ENCODE results near the gene ZNF407. TPM values are rescaled to one million over a fixed set of nuclear protein-coding genes. Genes with fewer than 3 reads are reported as not detected.

Gene ZNF407
- total RNA-seq, 1 donor from 2014 or later: 15.1 TPM

DNA sequence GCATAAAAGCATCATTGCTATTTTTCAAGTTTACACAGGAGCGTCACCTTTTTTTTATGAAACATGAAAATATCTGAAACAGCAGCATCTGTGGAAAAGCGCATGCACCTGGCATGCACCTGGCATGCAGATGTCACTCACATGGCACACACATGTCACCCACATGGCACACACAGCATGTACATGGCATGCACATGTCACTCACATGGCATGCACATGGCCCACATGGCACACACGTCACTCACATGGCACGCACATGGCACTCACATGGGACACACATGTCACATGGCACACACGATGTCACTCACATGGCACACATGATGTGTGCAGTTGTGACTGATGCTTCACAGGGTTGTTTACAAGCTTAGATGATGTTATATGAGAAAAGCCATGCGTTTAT, 188.0 kb downstream of the ZNF407 start:
- Histone ChIP-seq H3K27ac (ENCODE audit: low read depth, low read length) (no peak overlapping the region), H3K4me1 (ENCODE audit: control insufficient read depth in 3 of 3, insufficient read depth in 3 of 3, low read length in 3 of 3) (no peaks in the 10 kb centered on the region), H3K4me3 (ENCODE audit: low read length in 3 of 3) (no peak overlapping the region), H3K27me3 (ENCODE audit: control insufficient read depth in 3 of 3, insufficient read depth in 3 of 3, low read length in 3 of 3) (no peaks in the 10 kb centered on the region), H3K9me3 (ENCODE audit: control insufficient read depth in 3 of 3, low read length in 3 of 3) (no peaks in the 10 kb centered on the region), H3K36me3 (ENCODE audit: control insufficient read depth in 3 of 3, insufficient read depth in 3 of 3, low read length in 3 of 3) (peaks cover 0 to 3% (median 0%) of the 10 kb centered on the region in 3 donors), H3K9ac (ENCODE audit: low read depth in 1 of 3, low read length in 3 of 3) (no peak overlapping the region)

DNA sequence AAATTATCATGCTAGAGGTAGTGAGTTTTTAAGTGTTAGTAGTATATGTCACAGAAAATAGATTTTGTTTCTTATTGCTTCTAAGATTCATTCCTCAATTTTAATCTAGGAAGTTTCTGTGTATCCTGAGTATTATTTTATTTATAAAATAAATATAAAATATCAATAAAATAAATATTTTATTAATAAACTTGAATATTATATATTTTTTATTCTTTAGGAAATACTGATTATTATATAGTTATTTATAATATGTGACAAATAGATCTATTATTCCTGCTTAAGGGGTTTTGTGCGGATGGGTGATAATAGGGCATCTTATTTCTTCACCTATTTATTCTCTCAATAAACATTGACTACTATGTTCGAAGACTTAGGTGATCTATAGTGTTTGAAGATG, 191.0 kb downstream of the ZNF407 start:
- Histone ChIP-seq H3K4me1 (ENCODE audit: control insufficient read depth in 3 of 3, insufficient read depth in 3 of 3, low read length in 3 of 3) (no peaks in the 10 kb centered on the region), H3K27me3 (ENCODE audit: control insufficient read depth in 3 of 3, insufficient read depth in 3 of 3, low read length in 3 of 3) (no peaks in the 10 kb centered on the region), H3K36me3 (ENCODE audit: control insufficient read depth in 3 of 3, insufficient read depth in 3 of 3, low read length in 3 of 3) (peaks cover 0 to 3% (median 0%) of the 10 kb centered on the region in 3 donors)

DNA sequence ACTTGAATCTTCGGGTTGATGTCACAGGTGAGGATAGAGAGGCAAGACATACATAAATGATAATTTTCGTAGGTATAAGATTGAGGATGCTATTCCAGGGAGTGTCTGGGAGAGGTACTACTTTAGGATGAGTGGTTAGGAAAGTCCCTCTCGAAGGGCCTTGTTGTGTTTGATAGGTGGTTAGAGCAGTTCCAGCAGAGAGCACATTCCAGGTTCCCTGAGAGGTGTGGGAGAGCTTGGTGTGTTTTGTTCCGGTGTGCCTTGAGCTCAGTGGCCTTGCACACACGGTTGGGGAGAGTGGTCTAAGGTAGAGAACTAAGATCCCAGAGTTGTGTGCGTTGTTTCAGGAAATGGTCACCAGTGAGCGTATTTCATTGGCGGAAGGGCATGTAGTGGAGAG, 191.4 kb downstream of the ZNF407 start:
- H3K4me3 ChIP-seq (ENCODE audit: low read length in 3 of 3): no peak overlapping the region
- H3K4me1 ChIP-seq (ENCODE audit: control insufficient read depth in 3 of 3, insufficient read depth in 3 of 3, low read length in 3 of 3): no peaks in the 10 kb centered on the region
- no peak overlapping the region for H3K9ac ChIP-seq (ENCODE audit: low read depth in 1 of 3, low read length in 3 of 3)
- no peak overlapping the region for H3K27ac ChIP-seq (ENCODE audit: low read depth, low read length)
- no peaks in the 10 kb centered on the region for H3K9me3 ChIP-seq (ENCODE audit: control insufficient read depth in 3 of 3, low read length in 3 of 3)
- H3K36me3 ChIP-seq (ENCODE audit: control insufficient read depth in 3 of 3, insufficient read depth in 3 of 3, low read length in 3 of 3): peaks cover 0 to 3% (median 0%) of the 10 kb centered on the region in 3 donors
- H3K27me3 ChIP-seq (ENCODE audit: control insufficient read depth in 3 of 3, insufficient read depth in 3 of 3, low read length in 3 of 3): no peaks in the 10 kb centered on the region

More for the DNA sequence above, 191.0 kb downstream of the ZNF407 start:
- H3K4me3 ChIP-seq (ENCODE audit: low read length in 3 of 3): no peak overlapping the region
- no peak overlapping the region for H3K27ac ChIP-seq (ENCODE audit: low read depth, low read length)
- H3K9me3 ChIP-seq (ENCODE audit: control insufficient read depth in 3 of 3, low read length in 3 of 3): no peaks in the 10 kb centered on the region
- no peak overlapping the region for H3K9ac ChIP-seq (ENCODE audit: low read depth in 1 of 3, low read length in 3 of 3)

DNA sequence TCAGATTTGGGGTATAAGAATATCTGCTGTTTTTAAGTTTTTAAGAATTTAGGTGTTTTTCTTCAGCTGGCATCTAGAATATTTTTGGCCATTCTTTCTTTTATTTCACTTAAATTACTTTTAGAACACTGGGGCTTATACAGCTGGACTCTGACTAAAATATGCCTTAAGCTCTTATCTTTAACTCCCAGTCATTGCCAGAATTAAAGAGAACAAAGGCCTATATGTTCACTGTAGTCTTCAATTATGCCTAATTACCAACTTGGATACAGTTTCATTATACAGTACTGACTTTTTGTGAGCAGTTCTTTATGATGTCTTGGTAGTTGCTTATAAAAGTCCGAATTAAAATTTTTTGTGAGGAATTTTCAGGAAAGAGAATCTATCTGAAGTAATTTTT, 192.8 kb downstream of the ZNF407 start:
- H3K9me3 ChIP-seq (ENCODE audit: control insufficient read depth in 3 of 3, low read length in 3 of 3): no peaks in the 10 kb centered on the region
- peaks cover 0 to 3% (median 0%) of the 10 kb centered on the region in 3 donors for H3K36me3 ChIP-seq (ENCODE audit: control insufficient read depth in 3 of 3, insufficient read depth in 3 of 3, low read length in 3 of 3)
- H3K9ac ChIP-seq (ENCODE audit: low read depth in 1 of 3, low read length in 3 of 3): no peak overlapping the region
- H3K27me3 ChIP-seq (ENCODE audit: control insufficient read depth in 3 of 3, insufficient read depth in 3 of 3, low read length in 3 of 3): no peaks in the 10 kb centered on the region
- H3K4me3 ChIP-seq (ENCODE audit: low read length in 3 of 3): no peak overlapping the region
- H3K27ac ChIP-seq (ENCODE audit: low read depth, low read length): no peak overlapping the region
- no peaks in the 10 kb centered on the region for H3K4me1 ChIP-seq (ENCODE audit: control insufficient read depth in 3 of 3, insufficient read depth in 3 of 3, low read length in 3 of 3)

DNA sequence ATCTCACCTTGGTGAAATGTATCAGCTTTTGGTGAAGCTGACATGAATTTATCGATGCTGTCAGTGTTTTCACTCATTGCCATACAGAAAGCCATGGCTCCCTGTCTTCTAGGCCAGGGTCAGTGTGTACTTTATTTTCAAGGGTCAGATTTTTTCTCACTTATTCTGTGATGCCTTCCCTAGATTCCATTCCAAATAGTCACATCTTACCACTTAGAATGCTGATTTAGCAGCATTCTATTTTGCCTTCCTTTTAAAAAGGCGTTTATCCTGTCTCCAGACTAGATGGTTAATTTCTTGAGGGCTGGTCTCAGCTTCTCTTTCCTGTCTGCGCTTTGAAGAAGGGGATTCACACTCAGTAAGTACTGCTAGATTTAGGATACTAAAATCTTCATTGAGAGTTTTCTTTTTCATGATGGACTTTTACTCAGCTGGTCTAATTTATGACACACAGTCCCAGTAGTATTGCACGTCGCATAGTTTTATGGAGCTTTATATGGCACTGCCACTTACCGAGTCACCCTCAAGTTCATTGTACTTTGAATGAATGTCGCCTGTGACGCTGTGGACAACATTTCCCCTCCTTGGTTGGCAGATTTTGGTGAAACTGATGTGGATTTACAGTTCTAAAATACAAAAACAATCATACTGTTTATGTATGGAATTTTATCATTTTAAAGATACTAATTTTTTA, 194.0 kb downstream of the ZNF407 start:
- H3K9me3 ChIP-seq (ENCODE audit: control insufficient read depth in 3 of 3, low read length in 3 of 3): no peaks in the 10 kb centered on the region
- H3K9ac ChIP-seq (ENCODE audit: low read depth in 1 of 3, low read length in 3 of 3): no peak overlapping the region
- H3K27ac ChIP-seq (ENCODE audit: low read depth, low read length): no peak overlapping the region
- H3K36me3 ChIP-seq (ENCODE audit: control insufficient read depth in 3 of 3, insufficient read depth in 3 of 3, low read length in 3 of 3): no peaks in the 10 kb centered on the region
- H3K4me3 ChIP-seq (ENCODE audit: low read length in 3 of 3): no peak overlapping the region
- no peaks in the 10 kb centered on the region for H3K4me1 ChIP-seq (ENCODE audit: control insufficient read depth in 3 of 3, insufficient read depth in 3 of 3, low read length in 3 of 3)
- H3K27me3 ChIP-seq (ENCODE audit: control insufficient read depth in 3 of 3, insufficient read depth in 3 of 3, low read length in 3 of 3): no peaks in the 10 kb centered on the region

DNA sequence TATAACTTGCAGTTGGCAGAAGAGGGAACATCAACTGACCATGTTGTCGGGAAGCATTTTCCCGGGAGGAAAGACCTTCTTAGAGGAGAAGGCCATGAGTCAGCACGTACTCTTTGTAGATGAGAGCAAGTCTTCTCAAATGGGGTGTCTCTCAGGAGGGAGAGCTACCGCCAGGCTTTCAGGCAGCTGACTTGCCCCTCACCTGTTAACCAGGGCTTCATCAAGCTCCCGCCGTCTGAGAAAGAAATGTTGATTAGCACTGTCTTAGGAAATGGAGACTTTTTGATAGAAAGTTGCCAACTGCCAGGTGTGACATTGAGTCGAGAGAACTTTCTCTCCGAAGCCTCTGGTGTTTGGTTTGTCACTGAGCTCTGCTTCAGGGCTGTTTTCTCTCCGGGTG, 196.1 kb downstream of the ZNF407 start:
- Histone ChIP-seq H3K27ac (ENCODE audit: low read depth, low read length) (no peak overlapping the region), H3K4me1 (ENCODE audit: control insufficient read depth in 3 of 3, insufficient read depth in 3 of 3, low read length in 3 of 3) (peaks cover 3 to 6% (median 5%) of the 10 kb centered on the region in 3 donors), H3K27me3 (ENCODE audit: control insufficient read depth in 3 of 3, insufficient read depth in 3 of 3, low read length in 3 of 3) (no peaks in the 10 kb centered on the region), H3K36me3 (ENCODE audit: control insufficient read depth in 3 of 3, insufficient read depth in 3 of 3, low read length in 3 of 3) (no peaks in the 10 kb centered on the region), H3K4me3 (ENCODE audit: low read length in 3 of 3) (no peak overlapping the region), H3K9me3 (ENCODE audit: control insufficient read depth in 3 of 3, low read length in 3 of 3) (no peaks in the 10 kb centered on the region), H3K9ac (ENCODE audit: low read depth in 1 of 3, low read length in 3 of 3) (no peak overlapping the region)

DNA sequence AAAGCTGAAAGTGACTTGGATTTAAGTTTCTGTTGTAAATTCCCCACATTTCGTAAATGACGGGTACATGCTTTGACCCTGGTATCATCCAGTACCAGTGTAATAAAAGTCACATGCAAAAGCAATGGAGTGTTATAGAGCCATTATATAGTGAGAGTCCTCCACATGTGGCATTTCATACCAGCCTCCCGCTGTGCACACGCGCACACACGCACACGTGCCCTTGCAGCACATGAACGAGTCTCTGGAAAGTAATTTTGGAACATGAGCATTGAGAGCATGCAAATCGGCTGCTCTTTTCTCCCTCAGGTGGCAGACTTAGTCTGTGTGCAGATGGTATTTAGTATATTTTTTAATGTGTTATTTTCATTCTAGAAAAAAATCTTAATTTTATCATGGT, 198.1 kb downstream of the ZNF407 start:
- H3K36me3 ChIP-seq (ENCODE audit: control insufficient read depth in 3 of 3, insufficient read depth in 3 of 3, low read length in 3 of 3): no peaks in the 10 kb centered on the region
- H3K9ac ChIP-seq (ENCODE audit: low read depth in 1 of 3, low read length in 3 of 3): no peak overlapping the region
- no peak overlapping the region for H3K27ac ChIP-seq (ENCODE audit: low read depth, low read length)
- no peaks in the 10 kb centered on the region for H3K9me3 ChIP-seq (ENCODE audit: control insufficient read depth in 3 of 3, low read length in 3 of 3)
- peaks cover 3 to 9% (median 5%) of the 10 kb centered on the region in 3 donors for H3K4me1 ChIP-seq (ENCODE audit: control insufficient read depth in 3 of 3, insufficient read depth in 3 of 3, low read length in 3 of 3)
- H3K4me3 ChIP-seq (ENCODE audit: low read length in 3 of 3): no peak overlapping the region
- no peaks in the 10 kb centered on the region for H3K27me3 ChIP-seq (ENCODE audit: control insufficient read depth in 3 of 3, insufficient read depth in 3 of 3, low read length in 3 of 3)

DNA sequence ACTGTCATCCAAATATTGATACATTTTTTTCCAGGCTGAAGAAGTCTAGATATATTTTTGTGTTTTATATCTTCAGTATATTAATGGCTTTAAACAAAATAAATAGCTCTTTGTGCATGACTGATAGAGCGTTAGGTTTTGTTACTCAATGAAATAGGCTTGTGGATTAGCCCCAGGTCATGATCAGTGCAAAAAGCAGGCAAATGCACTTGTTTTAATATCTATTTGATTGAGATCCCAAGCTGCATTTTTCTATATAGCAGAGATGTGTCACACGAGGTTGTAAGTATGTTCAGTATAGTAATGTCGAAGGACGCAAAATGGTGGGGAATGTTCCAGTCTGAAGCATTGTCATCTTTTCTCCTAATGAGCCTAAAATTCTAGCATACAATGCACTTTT, 198.5 kb downstream of the ZNF407 start:
- H3K9ac ChIP-seq (ENCODE audit: low read depth in 1 of 3, low read length in 3 of 3): no peak overlapping the region
- no peak overlapping the region for H3K4me3 ChIP-seq (ENCODE audit: low read length in 3 of 3)
- peaks cover 3 to 9% (median 5%) of the 10 kb centered on the region in 3 donors for H3K4me1 ChIP-seq (ENCODE audit: control insufficient read depth in 3 of 3, insufficient read depth in 3 of 3, low read length in 3 of 3)
- H3K9me3 ChIP-seq (ENCODE audit: control insufficient read depth in 3 of 3, low read length in 3 of 3): no peaks in the 10 kb centered on the region
- H3K27me3 ChIP-seq (ENCODE audit: control insufficient read depth in 3 of 3, insufficient read depth in 3 of 3, low read length in 3 of 3): no peaks in the 10 kb centered on the region
- no peaks in the 10 kb centered on the region for H3K36me3 ChIP-seq (ENCODE audit: control insufficient read depth in 3 of 3, insufficient read depth in 3 of 3, low read length in 3 of 3)
- H3K27ac ChIP-seq (ENCODE audit: low read depth, low read length): no peak overlapping the region

DNA sequence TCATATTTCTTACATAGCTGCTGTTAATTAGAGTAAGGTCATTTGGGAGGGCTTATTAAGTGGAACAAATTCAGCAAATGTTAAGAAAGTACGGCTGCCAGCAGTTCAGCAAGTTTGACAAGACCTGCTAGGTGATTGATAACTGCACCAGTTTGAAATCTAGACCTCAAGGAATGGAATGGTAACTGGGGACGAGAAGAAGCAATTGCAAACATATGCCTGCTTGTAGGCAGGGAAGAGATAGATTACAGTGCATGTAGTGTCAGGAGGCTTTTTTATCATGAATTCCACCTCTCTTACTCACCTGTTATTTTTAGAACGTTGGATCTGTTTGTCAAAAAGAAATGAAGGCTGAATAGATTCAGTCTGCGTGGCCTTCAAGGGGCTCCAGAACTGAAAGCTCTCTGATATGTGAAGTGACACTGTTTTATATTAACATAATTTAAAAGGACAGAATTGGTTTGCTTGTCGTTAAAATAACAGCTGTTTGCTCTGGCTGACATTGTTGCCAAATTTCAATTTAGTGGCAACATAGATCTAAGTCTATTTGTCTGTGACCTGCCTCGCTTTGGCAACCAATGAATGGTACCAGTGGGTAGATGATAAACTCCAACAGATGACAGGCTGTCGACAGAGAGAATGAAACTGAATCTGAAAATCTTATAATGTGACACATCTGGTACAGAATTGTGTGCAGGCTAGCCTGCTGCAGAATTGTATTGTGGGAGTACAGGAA, 199.3 kb downstream of the ZNF407 start:
- Histone ChIP-seq H3K27me3 (ENCODE audit: control insufficient read depth in 3 of 3, insufficient read depth in 3 of 3, low read length in 3 of 3) (no peaks in the 10 kb centered on the region), H3K27ac (ENCODE audit: low read depth, low read length) (peak overlapping the region; percentile 81), H3K9ac (ENCODE audit: low read depth in 1 of 3, low read length in 3 of 3) (peak overlapping the region in 2 of 3 donors; percentile 17 to 45), H3K4me3 (ENCODE audit: low read length in 3 of 3) (peak overlapping the region; percentile 8 to 41 (median 36)), H3K36me3 (ENCODE audit: control insufficient read depth in 3 of 3, insufficient read depth in 3 of 3, low read length in 3 of 3) (no peaks in the 10 kb centered on the region), H3K9me3 (ENCODE audit: control insufficient read depth in 3 of 3, low read length in 3 of 3) (no peaks in the 10 kb centered on the region), H3K4me1 (ENCODE audit: control insufficient read depth in 3 of 3, insufficient read depth in 3 of 3, low read length in 3 of 3) (peaks cover 3 to 9% (median 5%) of the 10 kb centered on the region in 3 donors)

DNA sequence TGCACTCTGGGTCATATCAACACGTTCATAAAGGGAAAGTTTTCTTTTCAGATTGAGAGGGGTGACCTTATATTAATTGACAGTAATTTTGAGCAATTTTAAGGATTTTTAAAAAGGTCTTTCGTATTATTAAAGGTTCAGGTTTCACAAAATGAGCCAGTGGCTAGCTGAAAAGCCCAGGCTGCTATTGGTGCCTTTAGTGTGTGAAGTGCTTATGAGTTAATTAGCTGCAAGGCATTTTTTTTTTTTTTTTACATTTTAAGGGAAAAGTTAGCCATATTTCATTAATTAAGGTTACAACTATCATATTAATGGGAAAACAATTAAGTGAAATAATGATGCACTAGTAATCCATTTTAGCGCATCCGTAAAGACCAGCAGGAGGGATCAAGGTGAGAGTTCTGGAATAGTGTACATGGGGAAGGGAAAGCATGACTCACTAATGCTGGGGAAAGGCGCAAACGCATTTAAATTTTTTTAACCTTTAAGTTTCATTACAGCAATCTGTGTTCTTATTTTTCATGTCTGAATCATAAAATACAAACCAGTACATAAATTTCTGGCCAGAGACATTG, 200.0 kb downstream of the ZNF407 start:
- H3K4me3 ChIP-seq (ENCODE audit: low read length in 3 of 3): peak overlapping the region in 2 of 3 donors; percentile 8 to 41
- peak overlapping the region; percentile 81 for H3K27ac ChIP-seq (ENCODE audit: low read depth, low read length)
- H3K9ac ChIP-seq (ENCODE audit: low read depth in 1 of 3, low read length in 3 of 3): peak overlapping the region in 1 of 3 donors; percentile 45
- no peaks in the 10 kb centered on the region for H3K36me3 ChIP-seq (ENCODE audit: control insufficient read depth in 3 of 3, insufficient read depth in 3 of 3, low read length in 3 of 3)
- no peaks in the 10 kb centered on the region for H3K9me3 ChIP-seq (ENCODE audit: control insufficient read depth in 3 of 3, low read length in 3 of 3)
- H3K4me1 ChIP-seq (ENCODE audit: control insufficient read depth in 3 of 3, insufficient read depth in 3 of 3, low read length in 3 of 3): peaks cover 3 to 9% (median 5%) of the 10 kb centered on the region in 3 donors
- H3K27me3 ChIP-seq (ENCODE audit: control insufficient read depth in 3 of 3, insufficient read depth in 3 of 3, low read length in 3 of 3): no peaks in the 10 kb centered on the region

Data from skeletal muscle tissue (tissue), 4 donors.